ENCODE measurements around the gene LIN28B. TPM values are rescaled to one million over a fixed set of nuclear protein-coding genes. Genes with fewer than 3 reads are reported as not detected.

The LIN28B gene
- total RNA-seq, 1 donor from 2014 or later: not detected

DNA sequence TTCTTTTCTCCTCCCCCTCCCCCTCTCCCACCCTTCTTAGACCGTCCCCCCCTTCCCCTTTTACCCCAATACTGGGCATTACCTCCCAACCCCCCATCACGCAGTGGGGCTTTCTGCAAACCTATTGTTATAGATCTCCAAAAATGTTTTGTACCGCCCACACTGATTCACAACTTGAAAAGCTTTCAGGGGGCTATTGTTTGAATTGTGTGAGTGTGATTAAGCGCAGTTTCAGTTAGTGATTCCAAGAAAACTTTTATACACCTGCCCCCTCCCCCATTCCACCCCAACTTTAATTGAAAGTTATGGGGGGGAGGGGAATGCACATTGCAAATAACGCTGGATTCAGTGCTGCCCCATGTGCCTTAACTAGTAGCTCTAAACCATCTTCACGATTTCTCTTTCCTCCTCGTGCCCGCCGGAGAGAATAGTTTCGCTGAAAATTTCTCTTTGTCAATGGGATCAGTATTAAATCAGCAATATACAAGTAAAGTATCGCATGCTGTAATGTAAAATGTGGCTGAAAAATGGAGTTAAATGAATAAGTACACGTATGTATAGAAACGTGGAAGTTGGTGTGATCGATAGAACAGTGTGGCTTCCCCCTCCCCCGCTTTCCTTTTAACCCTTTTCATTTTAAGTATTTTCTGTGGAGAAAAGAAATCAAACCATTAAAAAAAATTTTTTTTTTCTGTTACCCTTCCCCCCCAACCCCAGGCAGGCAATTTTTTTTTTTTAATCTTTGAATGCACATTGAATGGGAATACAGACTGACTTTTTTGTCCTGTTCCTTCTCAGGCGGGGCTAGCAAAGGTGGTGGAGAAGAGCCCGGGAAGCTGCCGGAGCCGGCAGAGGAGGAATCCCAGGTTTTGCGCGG, 632 bp downstream of the LIN28B start:
- Mint-ChIP-seq H3K4me3 (no peak overlapping the region), H3K27ac (no peak overlapping the region), H3K27me3 (peaks cover 45% of the 10 kb centered on the region), H3K9me3 (peaks cover 3% of the 10 kb centered on the region), H3K36me3 (ENCODE audit: low read depth) (no peaks in the 10 kb centered on the region), H3K4me1 (peaks cover 7% of the 10 kb centered on the region)
- intact Hi-C loops (cut with micrococcal nuclease): loop anchor here (10.0 kb wide), 1 partner anchor 1037 kb away; no protein-coding TSS in a partner anchor
- ChIA-PET CTCF (no interaction called here), POLR2A (no interaction called here)
- no peak for DNase-seq
- ATAC-seq (ENCODE audit: low read depth): no peak
- TF ChIP-seq CTCF (IDR thresholded peaks at IDR 0.05): no peak

GRCh38 chr6:104958178-104959025, 1.5 kb downstream of the LIN28B start:
- Mint-ChIP-seq H3K9me3 (peaks cover under 1% of the 10 kb centered on the region), H3K27ac (no peak overlapping the region), H3K4me1 (peaks cover 7% of the 10 kb centered on the region), H3K27me3 (peaks cover 39% of the 10 kb centered on the region), H3K4me3 (no peak overlapping the region), H3K36me3 (ENCODE audit: low read depth) (no peaks in the 10 kb centered on the region)
- ChIA-PET POLR2A (no interaction called here), CTCF (no interaction called here)
- intact Hi-C loops (cut with micrococcal nuclease): loop anchor here (10.0 kb wide), 1 partner anchor 1036 kb away; no protein-coding TSS in a partner anchor
- no peak for DNase-seq
- TF ChIP-seq CTCF (IDR thresholded peaks at IDR 0.05): no peak
- ATAC-seq (ENCODE audit: low read depth): no peak

GRCh38 chr6:104959026-104959858, 2.3 kb downstream of the LIN28B start:
- Mint-ChIP-seq H3K27me3 (peaks cover 33% of the 10 kb centered on the region), H3K27ac (no peak overlapping the region)
- CTCF ChIA-PET: no interaction called here

GRCh38 chr6:104969108-104969507, 12.2 kb downstream of the LIN28B start:
- TF ChIP-seq CTCF (IDR thresholded peaks at IDR 0.05): no peak
- intact Hi-C loops (cut with micrococcal nuclease): no loop called here
- Mint-ChIP-seq H3K27ac (no peak overlapping the region), H3K4me3 (no peak overlapping the region), H3K9me3 (no peaks in the 10 kb centered on the region), H3K4me1 (no peaks in the 10 kb centered on the region), H3K27me3 (no peaks in the 10 kb centered on the region), H3K36me3 (ENCODE audit: low read depth) (no peaks in the 10 kb centered on the region)
- no peak for ATAC-seq (ENCODE audit: low read depth)
- ChIA-PET CTCF (no interaction called here), POLR2A (no interaction called here)
- DNase-seq: no peak

More at GRCh38 chr6:104959026-104959858, 2.3 kb downstream of the LIN28B start:
- TF ChIP-seq CTCF (IDR thresholded peaks at IDR 0.05): no peak
- intact Hi-C loops (cut with micrococcal nuclease): loop anchor here (10.0 kb wide), 1 partner anchor 1036 kb away; no protein-coding TSS in a partner anchor
- DNase-seq: no peak
- POLR2A ChIA-PET: no interaction called here
- Mint-ChIP-seq H3K4me3 (no peak overlapping the region), H3K9me3 (no peaks in the 10 kb centered on the region), H3K4me1 (peaks cover 7% of the 10 kb centered on the region), H3K36me3 (ENCODE audit: low read depth) (no peaks in the 10 kb centered on the region)
- no peak for ATAC-seq (ENCODE audit: low read depth)
